HepG2 (cell line): Measurements from ENCODE around the gene FAF1.

Source experiments
- CREB1 ChIP-seq, 2 experiments: fragments of 450-650 bp in 1 of 2; IDR thresholded peaks; 2 replicates each; pipeline ENCODE4 v1.6.1; 2016 to 2017; ENCODE audit warnings: control low read depth in 1 of 2, mild to moderate bottlenecking in 1 of 2, missing compliant biosample characterization in 1 of 2, missing genetic modification characterization in 1 of 2
- NR2F6 ChIP-seq, 2 experiments: IDR thresholded peaks; 2 replicates each; pipeline ENCODE4 v1.6.1; 2016; ENCODE audit warnings: antibody characterized with exemption in 1 of 2, mild to moderate bottlenecking in 1 of 2
- SRF ChIP-seq: IDR thresholded peaks from 2 replicates; pipeline ENCODE4 v1.6.1; 2011; ENCODE audit warnings: mild to moderate bottlenecking, low read depth, low read length, moderate library complexity
- ZBTB7A ChIP-seq: sonication (generic); formaldehyde crosslinking; IDR thresholded peaks from 2 replicates; pipeline ENCODE4 v1.8.0; 2022; ENCODE audit warnings: mild to moderate bottlenecking, missing genetic modification reagents
- ZFP37 ChIP-seq: sonication (generic); formaldehyde crosslinking; IDR thresholded peaks from 2 replicates; pipeline ENCODE4 v1.4.0; 2020; ENCODE audit warnings: missing genetic modification reagents, borderline replicate concordance
- ZNF501 ChIP-seq: sonication (generic); formaldehyde crosslinking; IDR thresholded peaks from 2 replicates; pipeline ENCODE4 v1.5.1; 2020; ENCODE audit warnings: mild to moderate bottlenecking, moderate library complexity, missing genetic modification reagents
- TF ChIP-seq, protein P1 (sequence below): sonication (generic); formaldehyde crosslinking; IDR thresholded peaks from 2 replicates; pipeline ENCODE4 v1.5.0; 2020; ENCODE audit warnings: missing genetic modification reagents
- TF ChIP-seq, protein P2 (sequence below): sonication (generic); formaldehyde crosslinking; IDR thresholded peaks from 2 replicates; pipeline ENCODE4 v1.5.0; 2020; ENCODE audit warnings: mild to moderate bottlenecking, missing genetic modification reagents, moderate library complexity
- TF ChIP-seq, protein P3 (sequence below), 2 experiments: sonication (generic) in 1 of 2; formaldehyde crosslinking in 1 of 2; IDR thresholded peaks; 2 replicates each; pipeline versions ENCODE4 v1.4.0 to v1.6.1; 2018 to 2020; ENCODE audit warnings: missing genetic modification reagents in 2 of 2, borderline replicate concordance in 1 of 2, low read depth in 1 of 2, mild to moderate bottlenecking in 1 of 2, missing biosample characterization in 1 of 2
- TF ChIP-seq, protein P4 (sequence below): sonication (generic); formaldehyde crosslinking; conservative IDR thresholded peaks from 2 replicates; pipeline ENCODE4 v1.5.0; 2020; ENCODE audit warnings: missing genetic modification reagents
- TF ChIP-seq, protein P5 (sequence below): IDR thresholded peaks from 2 replicates; pipeline ENCODE4 v1.6.1; 2016; ENCODE audit warnings: low read depth, control low read depth
- TF ChIP-seq, protein P6 (sequence below): sonication (generic); formaldehyde crosslinking; IDR thresholded peaks from 2 replicates; pipeline ENCODE4 v1.5.1; 2020; ENCODE audit warnings: mild to moderate bottlenecking, missing genetic modification reagents, borderline replicate concordance

DNA sequence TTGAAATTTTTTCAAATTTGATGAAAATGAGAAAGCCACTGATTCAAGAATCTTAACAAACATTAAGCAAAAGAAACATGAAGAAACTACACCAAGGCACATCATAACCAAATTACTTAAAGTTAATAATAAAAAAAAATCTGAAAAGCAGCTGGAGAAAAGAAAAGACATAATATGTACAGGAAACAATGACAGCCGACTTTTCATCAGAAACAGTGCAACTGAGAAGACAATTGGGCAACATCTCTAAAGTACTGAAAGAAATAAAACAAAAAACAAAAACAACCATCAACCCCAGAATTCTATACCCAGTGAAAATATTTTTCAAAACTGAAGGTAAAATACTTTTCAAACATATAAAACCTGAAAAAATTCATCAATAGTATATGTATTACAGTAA lies 463.1 kb downstream of the FAF1 start:
- TF ChIP-seq, protein P1, sequence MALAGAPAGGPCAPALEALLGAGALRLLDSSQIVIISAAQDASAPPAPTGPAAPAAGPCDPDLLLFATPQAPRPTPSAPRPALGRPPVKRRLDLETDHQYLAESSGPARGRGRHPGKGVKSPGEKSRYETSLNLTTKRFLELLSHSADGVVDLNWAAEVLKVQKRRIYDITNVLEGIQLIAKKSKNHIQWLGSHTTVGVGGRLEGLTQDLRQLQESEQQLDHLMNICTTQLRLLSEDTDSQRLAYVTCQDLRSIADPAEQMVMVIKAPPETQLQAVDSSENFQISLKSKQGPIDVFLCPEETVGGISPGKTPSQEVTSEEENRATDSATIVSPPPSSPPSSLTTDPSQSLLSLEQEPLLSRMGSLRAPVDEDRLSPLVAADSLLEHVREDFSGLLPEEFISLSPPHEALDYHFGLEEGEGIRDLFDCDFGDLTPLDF (CRISPR knock-in tag), result no peak
- TF ChIP-seq, protein P2, sequence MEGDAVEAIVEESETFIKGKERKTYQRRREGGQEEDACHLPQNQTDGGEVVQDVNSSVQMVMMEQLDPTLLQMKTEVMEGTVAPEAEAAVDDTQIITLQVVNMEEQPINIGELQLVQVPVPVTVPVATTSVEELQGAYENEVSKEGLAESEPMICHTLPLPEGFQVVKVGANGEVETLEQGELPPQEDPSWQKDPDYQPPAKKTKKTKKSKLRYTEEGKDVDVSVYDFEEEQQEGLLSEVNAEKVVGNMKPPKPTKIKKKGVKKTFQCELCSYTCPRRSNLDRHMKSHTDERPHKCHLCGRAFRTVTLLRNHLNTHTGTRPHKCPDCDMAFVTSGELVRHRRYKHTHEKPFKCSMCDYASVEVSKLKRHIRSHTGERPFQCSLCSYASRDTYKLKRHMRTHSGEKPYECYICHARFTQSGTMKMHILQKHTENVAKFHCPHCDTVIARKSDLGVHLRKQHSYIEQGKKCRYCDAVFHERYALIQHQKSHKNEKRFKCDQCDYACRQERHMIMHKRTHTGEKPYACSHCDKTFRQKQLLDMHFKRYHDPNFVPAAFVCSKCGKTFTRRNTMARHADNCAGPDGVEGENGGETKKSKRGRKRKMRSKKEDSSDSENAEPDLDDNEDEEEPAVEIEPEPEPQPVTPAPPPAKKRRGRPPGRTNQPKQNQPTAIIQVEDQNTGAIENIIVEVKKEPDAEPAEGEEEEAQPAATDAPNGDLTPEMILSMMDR, result no peak
- TF ChIP-seq SRF, result no peak
- TF ChIP-seq, protein P3, sequence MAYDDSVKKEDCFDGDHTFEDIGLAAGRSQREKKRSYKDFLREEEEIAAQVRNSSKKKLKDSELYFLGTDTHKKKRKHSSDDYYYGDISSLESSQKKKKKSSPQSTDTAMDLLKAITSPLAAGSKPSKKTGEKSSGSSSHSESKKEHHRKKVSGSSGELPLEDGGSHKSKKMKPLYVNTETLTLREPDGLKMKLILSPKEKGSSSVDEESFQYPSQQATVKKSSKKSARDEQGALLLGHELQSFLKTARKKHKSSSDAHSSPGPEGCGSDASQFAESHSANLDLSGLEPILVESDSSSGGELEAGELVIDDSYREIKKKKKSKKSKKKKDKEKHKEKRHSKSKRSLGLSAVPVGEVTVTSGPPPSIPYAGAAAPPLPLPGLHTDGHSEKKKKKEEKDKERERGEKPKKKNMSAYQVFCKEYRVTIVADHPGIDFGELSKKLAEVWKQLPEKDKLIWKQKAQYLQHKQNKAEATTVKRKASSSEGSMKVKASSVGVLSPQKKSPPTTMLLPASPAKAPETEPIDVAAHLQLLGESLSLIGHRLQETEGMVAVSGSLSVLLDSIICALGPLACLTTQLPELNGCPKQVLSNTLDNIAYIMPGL (CRISPR knock-in tag; IDR thresholded peaks at IDR 0.05; ENCODE audit: borderline replicate concordance in 1 of 2, low read depth in 1 of 2), result no peak
- TF ChIP-seq, protein P4, sequence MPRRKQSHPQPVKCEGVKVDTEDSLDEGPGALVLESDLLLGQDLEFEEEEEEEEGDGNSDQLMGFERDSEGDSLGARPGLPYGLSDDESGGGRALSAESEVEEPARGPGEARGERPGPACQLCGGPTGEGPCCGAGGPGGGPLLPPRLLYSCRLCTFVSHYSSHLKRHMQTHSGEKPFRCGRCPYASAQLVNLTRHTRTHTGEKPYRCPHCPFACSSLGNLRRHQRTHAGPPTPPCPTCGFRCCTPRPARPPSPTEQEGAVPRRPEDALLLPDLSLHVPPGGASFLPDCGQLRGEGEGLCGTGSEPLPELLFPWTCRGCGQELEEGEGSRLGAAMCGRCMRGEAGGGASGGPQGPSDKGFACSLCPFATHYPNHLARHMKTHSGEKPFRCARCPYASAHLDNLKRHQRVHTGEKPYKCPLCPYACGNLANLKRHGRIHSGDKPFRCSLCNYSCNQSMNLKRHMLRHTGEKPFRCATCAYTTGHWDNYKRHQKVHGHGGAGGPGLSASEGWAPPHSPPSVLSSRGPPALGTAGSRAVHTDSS (CRISPR knock-in tag), result no peak
- no peak for TF ChIP-seq ZBTB7A (CRISPR knock-in tag)
- no peak for TF ChIP-seq CREB1 (IDR thresholded peaks at IDR 0.05)
- no peak for TF ChIP-seq CREB1 (CRISPR knock-in tag; IDR thresholded peaks at IDR 0.05)
- TF ChIP-seq, protein P5, sequence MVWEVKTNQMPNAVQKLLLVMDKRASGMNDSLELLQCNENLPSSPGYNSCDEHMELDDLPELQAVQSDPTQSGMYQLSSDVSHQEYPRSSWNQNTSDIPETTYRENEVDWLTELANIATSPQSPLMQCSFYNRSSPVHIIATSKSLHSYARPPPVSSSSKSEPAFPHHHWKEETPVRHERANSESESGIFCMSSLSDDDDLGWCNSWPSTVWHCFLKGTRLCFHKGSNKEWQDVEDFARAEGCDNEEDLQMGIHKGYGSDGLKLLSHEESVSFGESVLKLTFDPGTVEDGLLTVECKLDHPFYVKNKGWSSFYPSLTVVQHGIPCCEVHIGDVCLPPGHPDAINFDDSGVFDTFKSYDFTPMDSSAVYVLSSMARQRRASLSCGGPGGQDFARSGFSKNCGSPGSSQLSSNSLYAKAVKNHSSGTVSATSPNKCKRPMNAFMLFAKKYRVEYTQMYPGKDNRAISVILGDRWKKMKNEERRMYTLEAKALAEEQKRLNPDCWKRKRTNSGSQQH (CRISPR knock-in tag), result no peak
- no peak for TF ChIP-seq NR2F6 (IDR thresholded peaks at IDR 0.05)
- no peak for TF ChIP-seq NR2F6 (CRISPR knock-in tag; IDR thresholded peaks at IDR 0.05)
- no peak for TF ChIP-seq ZFP37 (CRISPR knock-in tag)
- no peak for TF ChIP-seq ZNF501 (CRISPR knock-in tag)
- TF ChIP-seq, protein P6, sequence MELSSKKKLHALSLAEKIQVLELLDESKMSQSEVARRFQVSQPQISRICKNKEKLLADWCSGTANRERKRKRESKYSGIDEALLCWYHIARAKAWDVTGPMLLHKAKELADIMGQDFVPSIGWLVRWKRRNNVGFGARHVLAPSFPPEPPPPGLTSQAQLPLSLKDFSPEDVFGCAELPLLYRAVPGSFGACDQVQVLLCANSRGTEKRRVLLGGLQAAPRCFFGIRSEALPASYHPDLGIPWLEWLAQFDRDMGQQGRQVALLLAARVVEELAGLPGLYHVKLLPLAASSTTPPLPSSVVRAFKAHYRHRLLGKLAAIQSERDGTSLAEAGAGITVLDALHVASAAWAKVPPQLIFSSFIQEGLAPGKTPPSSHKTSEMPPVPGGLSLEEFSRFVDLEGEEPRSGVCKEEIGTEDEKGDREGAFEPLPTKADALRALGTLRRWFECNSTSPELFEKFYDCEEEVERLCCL (CRISPR knock-in tag), result no peak
